Stimulated activated CD8-positive, alpha-beta memory T cell treated with anti-CD3 and anti-CD28 coated beads, Interleukin-4, amount 100 ng/mL, for 1 hour (primary cell): ENCODE results near the gene BAIAP2L1.
"Not testable (repeated sequence)": the region's sequence is repeated elsewhere in the genome, so short reads cannot be mapped to it uniquely, and the experiment has no call there.

Experiments
- DNase-seq, 2 donors: peaks; one replicate each; pipeline ENCODE4 v3.0.0-alpha.2; 2020; ENCODE audit warnings: low read depth in 2 of 2, low spot score in 1 of 2

Gene BAIAP2L1

DNA sequence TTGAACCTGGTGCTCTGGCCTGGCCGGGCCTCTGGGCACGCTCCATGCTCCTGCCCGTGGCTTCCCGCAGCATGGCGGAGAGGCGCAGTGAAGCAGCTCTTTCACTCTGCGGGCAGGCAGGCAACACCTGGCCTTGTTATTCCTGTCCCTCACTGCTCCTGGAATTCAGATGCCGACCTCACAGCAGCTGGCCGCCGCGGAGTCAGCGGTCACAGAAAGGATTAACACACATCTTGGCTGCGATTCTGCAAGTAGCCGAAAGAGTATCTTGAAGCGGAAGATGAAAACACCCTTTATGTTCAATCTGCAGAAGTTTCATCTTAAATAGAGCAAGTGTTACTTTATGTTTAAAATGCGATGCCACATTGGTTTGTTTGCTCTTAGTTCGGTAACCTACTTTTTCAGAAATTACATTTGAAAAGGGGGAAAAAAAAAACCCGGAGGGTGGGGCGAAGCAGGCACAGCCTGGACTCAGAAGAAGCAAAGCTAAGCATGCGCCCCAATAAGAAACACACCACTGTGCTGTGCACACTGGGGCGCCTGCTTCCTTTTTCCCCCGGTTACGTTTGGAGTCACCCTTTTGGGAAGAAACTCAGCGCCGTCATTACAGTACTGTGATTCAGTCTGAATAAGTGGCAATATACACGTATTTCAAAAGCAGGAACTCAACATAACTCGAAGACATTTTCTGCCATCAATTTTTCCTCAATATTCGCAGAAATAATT is 77.1 kb downstream of the BAIAP2L1 start:
- no peak for DNase-seq

- no peak for DNase-seq
These were observed 78.3 kb downstream of the BAIAP2L1 start for GRCh38 chr7:98322331-98323270.

- DNase-seq = no peak
These were observed 79.6 kb downstream of the BAIAP2L1 start for GRCh38 chr7:98321301-98321700.

DNA sequence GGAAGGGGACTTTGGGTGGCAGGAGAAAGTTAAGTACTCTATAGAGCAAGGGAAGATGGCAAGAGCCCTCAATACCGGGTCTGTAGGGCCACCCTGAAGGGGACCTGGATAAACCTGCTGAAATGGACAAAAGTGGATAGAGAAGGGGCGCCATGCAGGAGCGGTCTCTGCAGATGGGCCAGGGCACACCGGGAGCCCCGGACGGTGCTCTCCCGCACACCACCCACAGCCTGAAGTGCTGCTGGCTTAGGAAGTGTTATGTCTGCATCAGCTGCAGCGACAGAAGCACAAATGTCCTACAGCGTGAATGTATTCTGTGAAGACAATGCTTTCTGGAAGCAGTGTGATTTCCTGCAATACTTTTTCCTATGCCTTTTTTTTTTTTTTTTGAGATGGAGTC is 81.7 kb downstream of the BAIAP2L1 start:
- DNase-seq = no peak

DNA sequence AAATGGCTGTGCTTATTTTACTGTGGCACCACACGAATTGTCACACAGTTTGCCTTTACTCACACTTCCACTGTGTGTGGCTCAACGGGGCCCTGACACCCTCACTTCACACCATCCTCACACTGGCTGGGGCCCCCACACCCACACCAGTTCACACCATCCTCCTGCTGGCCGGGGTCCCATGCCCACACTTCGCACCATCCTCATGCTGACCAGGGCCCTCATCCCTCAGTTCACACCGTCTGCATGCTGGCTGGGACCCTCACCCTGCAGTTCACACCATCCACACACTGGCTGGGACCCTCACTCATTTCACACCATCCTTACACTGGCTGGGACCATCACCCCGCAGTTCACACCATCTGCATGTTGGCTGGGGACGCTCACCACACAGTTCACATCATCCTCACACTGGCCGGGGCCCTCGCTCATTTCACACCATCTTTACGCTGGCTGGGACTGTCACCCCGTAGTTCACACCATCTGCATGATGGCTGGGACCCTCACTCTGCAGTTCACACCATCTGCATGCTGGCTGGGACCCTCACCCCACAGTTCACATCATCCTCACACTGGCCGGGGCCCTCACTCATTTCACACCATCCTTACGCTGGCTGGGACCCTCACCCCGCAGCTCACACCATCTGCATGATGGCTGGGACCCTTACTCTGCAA is 83.4 kb downstream of the BAIAP2L1 start:
- DNase-seq = no peak

DNA sequence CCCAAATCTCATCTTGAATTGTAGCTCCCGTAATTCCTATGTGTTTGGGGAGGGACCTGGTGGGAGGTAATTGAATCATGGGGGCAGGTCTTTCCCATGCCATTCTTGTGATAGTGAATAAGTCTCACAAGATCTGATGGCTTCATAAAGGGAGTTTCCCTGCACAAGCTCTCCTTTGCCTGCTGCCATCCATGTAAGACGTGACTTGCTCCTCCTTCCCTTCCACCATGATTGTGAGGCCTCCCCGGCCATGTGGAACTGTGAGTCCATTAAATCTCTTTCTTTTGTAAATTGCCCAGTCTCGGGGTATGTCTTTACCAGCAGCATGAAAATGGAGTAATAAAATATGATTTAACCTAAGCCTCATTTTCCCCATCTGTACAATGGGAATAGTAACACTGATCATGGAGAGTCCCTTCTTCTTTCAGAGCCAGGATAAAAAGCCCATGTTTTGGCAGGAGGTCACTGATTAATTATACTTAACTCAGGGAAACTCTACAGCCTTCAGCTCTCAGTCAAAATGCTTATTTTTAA is 84.8 kb downstream of the BAIAP2L1 start:
- DNase-seq = not testable (repeated sequence)

DNA sequence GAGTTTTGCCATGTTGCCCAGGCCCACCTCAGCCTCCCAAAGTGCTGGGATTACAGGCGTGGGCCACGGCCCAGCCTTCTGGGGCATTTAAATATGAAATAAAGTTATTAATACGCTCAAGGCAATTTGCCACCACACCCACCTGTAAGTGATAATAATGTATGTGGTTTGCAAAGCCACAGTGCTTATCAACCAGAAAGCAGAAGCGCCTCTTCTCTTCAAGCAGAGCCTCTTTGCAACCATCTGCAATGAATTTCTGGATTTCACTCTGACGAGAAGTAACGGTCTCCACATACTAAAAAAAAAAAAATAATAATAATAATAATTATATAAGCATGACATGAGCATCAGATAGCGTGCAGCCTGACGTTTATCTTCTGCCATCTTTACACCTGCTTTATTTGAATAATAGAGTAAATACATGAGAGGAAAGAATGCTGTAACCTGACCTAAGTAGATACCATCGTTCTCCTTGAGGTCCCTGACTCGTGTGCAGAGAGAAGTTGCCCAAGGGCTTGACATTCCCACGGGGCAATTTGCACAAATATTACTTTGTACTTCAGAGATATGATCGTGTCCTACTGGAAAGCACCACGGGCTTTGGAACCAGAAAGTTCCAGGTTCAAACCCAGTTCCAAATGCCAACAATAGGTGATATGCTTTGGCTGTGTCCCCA is 85.4 kb downstream of the BAIAP2L1 start:
- DNase-seq = no peak

GRCh38 chr7:98314469-98314868 is 86.4 kb downstream of the BAIAP2L1 start:
- no peak for DNase-seq

DNA sequence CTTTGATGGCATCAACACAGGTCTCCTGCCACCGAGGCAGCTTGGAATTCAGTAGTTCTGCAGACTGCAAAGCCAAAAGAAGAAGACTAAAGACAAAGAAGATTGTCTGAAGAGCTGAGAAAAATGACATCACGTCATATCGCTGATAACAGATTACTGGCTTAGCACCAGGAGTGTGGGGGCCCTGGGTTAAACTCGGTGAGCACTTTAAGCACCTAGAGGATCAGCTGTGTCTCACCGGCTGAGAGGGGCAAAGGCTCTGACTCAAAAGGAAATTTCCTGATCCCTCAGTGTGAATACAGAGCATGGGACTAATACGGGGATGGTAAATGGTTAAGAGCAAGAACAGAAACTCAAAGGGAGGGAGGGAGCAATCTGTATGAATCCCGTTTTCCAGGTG is 88.7 kb downstream of the BAIAP2L1 start:
- DNase-seq = no peak

- no peak for DNase-seq
These were observed 91.3 kb downstream of the BAIAP2L1 start for GRCh38 chr7:98309566-98309965.

- no peak for DNase-seq
These were observed 92.9 kb downstream of the BAIAP2L1 start for GRCh38 chr7:98307971-98308466.

DNA sequence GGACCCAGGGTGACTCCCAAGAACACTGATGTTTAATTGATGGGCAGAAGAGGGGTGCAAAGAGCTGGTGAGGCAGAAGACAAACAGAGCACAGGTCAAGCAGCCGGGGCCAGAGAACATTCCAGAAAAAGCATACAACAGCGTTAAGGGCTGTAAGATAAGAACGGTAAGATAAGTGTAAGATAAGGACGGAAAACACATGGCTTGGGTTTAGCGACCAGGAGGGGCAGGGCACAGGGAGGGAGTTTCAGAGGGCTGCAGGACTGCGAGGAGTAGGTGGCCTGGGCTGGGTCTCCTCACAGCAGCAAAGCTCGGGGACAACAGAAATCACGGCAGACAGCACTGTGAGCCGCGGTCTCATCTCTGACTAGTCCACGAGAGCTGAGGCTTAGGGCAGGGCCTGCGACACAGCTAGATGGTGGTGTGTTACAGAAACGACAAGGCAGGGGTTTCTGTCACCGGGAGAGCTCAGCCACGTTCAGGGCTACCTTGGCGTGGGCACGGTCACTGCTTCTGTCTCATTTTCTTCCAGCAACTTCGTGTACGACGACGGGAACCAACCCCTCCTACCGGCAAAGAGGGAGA is 94.8 kb downstream of the BAIAP2L1 start:
- DNase-seq = no peak

DNA sequence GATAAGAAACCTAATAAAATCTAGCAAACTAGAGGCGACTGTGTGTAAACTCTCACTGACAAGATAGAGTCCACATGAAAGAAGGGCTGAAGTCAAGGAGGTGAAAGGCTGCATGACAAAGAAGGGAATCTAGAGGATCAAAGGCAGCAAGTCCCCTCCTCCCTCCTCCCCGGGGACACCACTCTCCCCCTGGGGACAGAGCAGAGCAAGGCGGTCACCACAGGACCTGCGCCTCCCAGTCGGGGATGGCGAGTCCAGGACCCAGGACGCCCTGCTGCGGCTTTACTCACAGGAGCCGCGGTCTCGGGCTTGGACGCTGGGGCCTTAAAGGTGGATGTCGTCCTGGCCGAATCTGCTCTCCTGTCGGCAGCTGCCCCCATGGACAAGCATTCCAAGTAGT is 97.0 kb downstream of the BAIAP2L1 start:
- no peak for DNase-seq

DNA sequence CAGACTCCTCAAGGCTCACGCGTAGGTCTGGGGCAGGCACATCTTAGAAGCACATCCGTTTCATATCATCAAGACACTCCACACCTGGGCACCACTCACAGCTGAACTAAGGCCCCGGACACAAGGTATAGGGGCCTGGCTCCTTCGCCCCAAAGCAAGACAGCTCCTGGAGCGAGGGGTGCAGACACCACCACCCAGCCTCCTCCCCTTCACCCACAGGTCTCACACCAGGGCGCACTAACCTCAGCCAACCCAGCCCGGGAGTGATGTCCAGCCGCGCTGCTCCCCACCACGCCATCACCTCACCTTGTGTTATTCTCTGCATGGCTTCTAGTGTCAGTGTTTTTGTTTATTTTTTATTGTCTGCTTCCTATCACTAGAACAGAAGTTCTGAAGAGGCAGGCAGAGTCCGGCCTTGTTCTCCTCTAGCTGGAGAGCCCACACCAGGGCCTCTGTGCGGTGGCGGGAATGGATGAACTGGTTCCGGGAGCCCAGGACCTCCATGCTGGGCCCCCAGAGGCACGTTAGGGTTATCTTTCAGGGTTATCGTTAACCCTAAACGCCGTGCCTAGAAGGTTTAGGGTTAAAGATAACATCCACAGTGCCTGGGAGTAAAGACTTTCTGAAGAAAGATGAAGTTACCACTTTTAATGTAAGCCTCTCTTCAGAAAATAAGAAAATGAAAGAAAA is 97.6 kb downstream of the BAIAP2L1 start:
- no peak for DNase-seq

GRCh38 chr7:98301693-98302470 is 99.0 kb downstream of the BAIAP2L1 start:
- DNase-seq = no peak

DNA sequence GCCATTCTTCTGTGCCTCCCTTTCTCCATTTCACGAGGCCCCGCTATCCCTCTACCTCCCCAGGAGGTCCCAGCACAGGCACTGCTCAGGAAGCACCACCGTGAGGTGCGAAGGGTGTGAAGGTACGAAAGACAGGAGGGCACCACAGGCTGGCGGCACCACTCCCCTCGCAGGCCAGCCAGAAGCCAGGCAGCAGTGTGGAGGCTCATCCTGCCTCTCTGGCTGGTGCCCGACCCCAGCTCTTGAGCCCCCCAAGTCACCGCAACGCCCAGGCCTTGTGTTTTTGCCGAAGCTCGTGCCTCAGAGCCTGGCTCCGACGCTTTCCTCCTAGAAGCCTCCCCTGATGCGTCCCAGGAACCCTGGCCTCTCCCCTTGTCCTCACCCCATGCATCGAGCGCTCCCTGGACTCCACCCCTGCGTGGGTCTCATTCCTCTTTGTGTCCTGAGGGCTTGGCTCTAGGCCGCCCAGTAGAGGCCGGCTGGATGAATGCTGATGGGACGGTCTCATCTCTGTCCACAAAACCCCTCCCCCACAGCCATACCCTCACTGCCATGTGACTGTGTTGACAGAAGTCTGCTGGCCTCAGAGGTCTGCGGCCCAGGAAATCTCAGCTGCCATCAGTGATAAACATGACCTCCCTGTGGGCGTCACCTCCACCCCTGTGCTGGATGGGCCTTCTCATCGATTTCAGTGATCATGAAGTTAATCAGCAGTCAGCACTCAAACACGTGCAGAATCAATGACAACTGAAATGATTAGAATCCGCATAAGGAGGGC is 100.1 kb downstream of the BAIAP2L1 start:
- DNase-seq = no peak

GRCh38 chr7:98297626-98298286 is 103.1 kb downstream of the BAIAP2L1 start:
- DNase-seq = no peak

DNA sequence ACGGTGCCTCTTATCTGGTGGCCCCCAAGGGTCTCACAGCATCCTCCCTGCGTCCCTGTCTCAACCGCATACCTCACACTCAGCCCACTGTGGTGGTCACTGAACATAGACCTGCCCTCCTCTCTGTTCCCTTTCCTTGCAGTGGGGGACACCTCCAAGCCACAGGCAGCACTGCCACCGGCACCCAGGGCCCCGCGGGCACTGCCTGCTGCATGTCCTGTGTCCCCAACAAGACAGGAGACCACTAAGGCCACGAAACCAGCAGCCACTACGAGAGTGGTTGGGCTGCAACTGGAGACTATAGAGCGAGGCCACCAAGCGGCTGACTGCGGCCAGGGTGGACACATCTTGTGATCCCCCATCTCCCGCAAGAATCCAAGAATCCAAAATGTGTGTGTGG is 104.1 kb downstream of the BAIAP2L1 start:
- no peak for DNase-seq
